Measurements from ENCODE around the gene RFX7.

Gene RFX7

GRCh38 chr15:56074481-56075265 is 169.0 kb downstream of the RFX7 start:
- DNase-seq (ENCODE audit: insufficient read length, low spot score) (no peak), FAIRE-seq (no peak)
- TF ChIP-seq PAX5 (IDR thresholded peaks at IDR 0.05; ENCODE audit: insufficient read depth, low read length, severe bottlenecking) = no peak
- no peak for TF ChIP-seq POLR2AphosphoS5 (IDR thresholded peaks at IDR 0.05; ENCODE audit: low read depth, low read length)
- no peak for TF ChIP-seq POU2F2 (IDR thresholded peaks at IDR 0.05; ENCODE audit: low read depth, low read length)
- no peak for TF ChIP-seq TAF1 (IDR thresholded peaks at IDR 0.05; ENCODE audit: low read depth, low read length)
- no peak for TF ChIP-seq POLR2A (IDR thresholded peaks at IDR 0.05; ENCODE audit: low read depth, low read length)
- TF ChIP-seq SPI1 (IDR thresholded peaks at IDR 0.05; ENCODE audit: low read depth, low read length) = no peak

- no peak for FAIRE-seq
- TF ChIP-seq PAX5 (IDR thresholded peaks at IDR 0.05; ENCODE audit: insufficient read depth, low read length, severe bottlenecking) = no peak
- no peak for TF ChIP-seq POU2F2 (IDR thresholded peaks at IDR 0.05; ENCODE audit: low read depth, low read length)
- no peak for TF ChIP-seq TAF1 (IDR thresholded peaks at IDR 0.05; ENCODE audit: low read depth, low read length)
- no peak for TF ChIP-seq SPI1 (IDR thresholded peaks at IDR 0.05; ENCODE audit: low read depth, low read length)
- no peak for TF ChIP-seq POLR2A (IDR thresholded peaks at IDR 0.05; ENCODE audit: low read depth, low read length)
- no peak for TF ChIP-seq POLR2AphosphoS5 (IDR thresholded peaks at IDR 0.05; ENCODE audit: low read depth, low read length)
Observed at GRCh38 chr15:56064152-56064551, 179.5 kb downstream of the RFX7 start.

GRCh38 chr15:56059716-56060115 is 184.0 kb downstream of the RFX7 start:
- TF ChIP-seq POLR2AphosphoS5 (IDR thresholded peaks at IDR 0.05; ENCODE audit: low read depth, low read length) = no peak
- TF ChIP-seq TAF1 (IDR thresholded peaks at IDR 0.05; ENCODE audit: low read depth, low read length) = no peak
- no peak for TF ChIP-seq POLR2A (IDR thresholded peaks at IDR 0.05; ENCODE audit: low read depth, low read length)
- TF ChIP-seq PAX5 (IDR thresholded peaks at IDR 0.05; ENCODE audit: insufficient read depth, low read length, severe bottlenecking) = no peak
- TF ChIP-seq SPI1 (IDR thresholded peaks at IDR 0.05; ENCODE audit: low read depth, low read length) = no peak
- TF ChIP-seq POU2F2 (IDR thresholded peaks at IDR 0.05; ENCODE audit: low read depth, low read length) = no peak
- DNase-seq (ENCODE audit: insufficient read length, low spot score) = no peak
- no peak for FAIRE-seq

More at GRCh38 chr15:56064152-56064551, 179.5 kb downstream of the RFX7 start:
- no peak for DNase-seq (ENCODE audit: insufficient read length, low spot score)

- FAIRE-seq = no peak
- TF ChIP-seq POLR2A (IDR thresholded peaks at IDR 0.05; ENCODE audit: low read depth, low read length) (no peak), TAF1 (IDR thresholded peaks at IDR 0.05; ENCODE audit: low read depth, low read length) (no peak), PAX5 (IDR thresholded peaks at IDR 0.05; ENCODE audit: insufficient read depth, low read length, severe bottlenecking) (no peak), POU2F2 (IDR thresholded peaks at IDR 0.05; ENCODE audit: low read depth, low read length) (no peak), POLR2AphosphoS5 (IDR thresholded peaks at IDR 0.05; ENCODE audit: low read depth, low read length) (no peak), SPI1 (IDR thresholded peaks at IDR 0.05; ENCODE audit: low read depth, low read length) (no peak)
- DNase-seq (ENCODE audit: insufficient read length, low spot score) = no peak
Observed at GRCh38 chr15:56058986-56059385, 184.7 kb downstream of the RFX7 start.

- no peak for DNase-seq (ENCODE audit: insufficient read length, low spot score)
- TF ChIP-seq TAF1 (IDR thresholded peaks at IDR 0.05; ENCODE audit: low read depth, low read length) (no peak), SPI1 (IDR thresholded peaks at IDR 0.05; ENCODE audit: low read depth, low read length) (no peak), POLR2AphosphoS5 (IDR thresholded peaks at IDR 0.05; ENCODE audit: low read depth, low read length) (no peak), PAX5 (IDR thresholded peaks at IDR 0.05; ENCODE audit: insufficient read depth, low read length, severe bottlenecking) (no peak), POLR2A (IDR thresholded peaks at IDR 0.05; ENCODE audit: low read depth, low read length) (no peak), POU2F2 (IDR thresholded peaks at IDR 0.05; ENCODE audit: low read depth, low read length) (no peak)
- no peak for FAIRE-seq
Observed at GRCh38 chr15:56056626-56057025, 187.1 kb downstream of the RFX7 start.

GRCh38 chr15:56053046-56053400 is 190.7 kb downstream of the RFX7 start:
- TF ChIP-seq POLR2A (IDR thresholded peaks at IDR 0.05; ENCODE audit: low read depth, low read length) (no peak), POU2F2 (IDR thresholded peaks at IDR 0.05; ENCODE audit: low read depth, low read length) (no peak), SPI1 (IDR thresholded peaks at IDR 0.05; ENCODE audit: low read depth, low read length) (no peak), POLR2AphosphoS5 (IDR thresholded peaks at IDR 0.05; ENCODE audit: low read depth, low read length) (no peak), PAX5 (IDR thresholded peaks at IDR 0.05; ENCODE audit: insufficient read depth, low read length, severe bottlenecking) (no peak), TAF1 (IDR thresholded peaks at IDR 0.05; ENCODE audit: low read depth, low read length) (no peak)
- FAIRE-seq = no peak
- no peak for DNase-seq (ENCODE audit: insufficient read length, low spot score)

- DNase-seq (ENCODE audit: insufficient read length, low spot score) (peak; percentile 13), FAIRE-seq (no peak)
- TF ChIP-seq POLR2A (IDR thresholded peaks at IDR 0.05; ENCODE audit: low read depth, low read length) = no peak
- no peak for TF ChIP-seq POLR2AphosphoS5 (IDR thresholded peaks at IDR 0.05; ENCODE audit: low read depth, low read length)
- no peak for TF ChIP-seq TAF1 (IDR thresholded peaks at IDR 0.05; ENCODE audit: low read depth, low read length)
- no peak for TF ChIP-seq POU2F2 (IDR thresholded peaks at IDR 0.05; ENCODE audit: low read depth, low read length)
- no peak for TF ChIP-seq SPI1 (IDR thresholded peaks at IDR 0.05; ENCODE audit: low read depth, low read length)
- no peak for TF ChIP-seq PAX5 (IDR thresholded peaks at IDR 0.05; ENCODE audit: insufficient read depth, low read length, severe bottlenecking)
Observed at GRCh38 chr15:56052395-56053045, 191.2 kb downstream of the RFX7 start.

- TF ChIP-seq SPI1 (IDR thresholded peaks at IDR 0.05; ENCODE audit: low read depth, low read length) = no peak
- no peak for TF ChIP-seq POU2F2 (IDR thresholded peaks at IDR 0.05; ENCODE audit: low read depth, low read length)
- no peak for TF ChIP-seq POLR2AphosphoS5 (IDR thresholded peaks at IDR 0.05; ENCODE audit: low read depth, low read length)
- TF ChIP-seq TAF1 (IDR thresholded peaks at IDR 0.05; ENCODE audit: low read depth, low read length) = no peak
- TF ChIP-seq POLR2A (IDR thresholded peaks at IDR 0.05; ENCODE audit: low read depth, low read length) = no peak
- no peak for TF ChIP-seq PAX5 (IDR thresholded peaks at IDR 0.05; ENCODE audit: insufficient read depth, low read length, severe bottlenecking)
- FAIRE-seq = no peak
- DNase-seq (ENCODE audit: insufficient read length, low spot score) = no peak
Observed at GRCh38 chr15:56051676-56052075, 192.0 kb downstream of the RFX7 start.

- TF ChIP-seq POLR2AphosphoS5 (IDR thresholded peaks at IDR 0.05; ENCODE audit: low read depth, low read length) (no peak), POU2F2 (IDR thresholded peaks at IDR 0.05; ENCODE audit: low read depth, low read length) (no peak), POLR2A (IDR thresholded peaks at IDR 0.05; ENCODE audit: low read depth, low read length) (no peak), SPI1 (IDR thresholded peaks at IDR 0.05; ENCODE audit: low read depth, low read length) (no peak), PAX5 (IDR thresholded peaks at IDR 0.05; ENCODE audit: insufficient read depth, low read length, severe bottlenecking) (no peak), TAF1 (IDR thresholded peaks at IDR 0.05; ENCODE audit: low read depth, low read length) (no peak)
- FAIRE-seq (no peak), DNase-seq (ENCODE audit: insufficient read length, low spot score) (no peak)
Observed at GRCh38 chr15:56049577-56049976, 194.1 kb downstream of the RFX7 start.
